GM12878 (cell line): ENCODE measurements around the gene RBM43. TPM values are rescaled to one million over a fixed set of nuclear protein-coding genes. Genes with fewer than 3 reads are reported as not detected.

Experiments used
- BACH1 ChIP-seq: fragments of 450-650 bp; IDR thresholded peaks from 2 replicates; pipeline ENCODE4 v1.6.1; 2017; ENCODE audit warnings: mild to moderate bottlenecking, borderline replicate concordance
- CHD4 ChIP-seq: fragments of 200-600 bp; sonication (generic); IDR thresholded peaks from 2 replicates; pipeline ENCODE4 v1.6.1; 2016; ENCODE audit warnings: mild to moderate bottlenecking
- JUNB ChIP-seq: IDR thresholded peaks from 2 replicates; pipeline ENCODE4 v1.6.1; 2016; ENCODE audit warnings: antibody characterized with exemption, mild to moderate bottlenecking
- MLLT1 ChIP-seq: fragments of 450-650 bp; IDR thresholded peaks from 2 replicates; pipeline ENCODE4 v1.6.1; 2016; ENCODE audit warnings: mild to moderate bottlenecking
- NBN ChIP-seq: fragments of 450-650 bp; IDR thresholded peaks from 2 replicates; pipeline ENCODE4 v1.6.1; 2016
- NR2C1 ChIP-seq: fragments of 450-650 bp; IDR thresholded peaks from 2 replicates; pipeline ENCODE4 v1.6.1; 2017; ENCODE audit warnings: antibody characterized with exemption, mild to moderate bottlenecking, moderate library complexity
- POLR2AphosphoS2 ChIP-seq: IDR thresholded peaks from 2 replicates; pipeline ENCODE4 v1.6.1; 2011; ENCODE audit warnings: low read depth, mild to moderate bottlenecking, low read length, improper control_type of control experiment, moderate library complexity
- SIX5 ChIP-seq: IDR thresholded peaks from 2 replicates; pipeline ENCODE4 v1.6.1; 2011; ENCODE audit warnings: mild to moderate bottlenecking, low read depth, low read length, moderate library complexity; ENCODE audit not compliant: severe bottlenecking
- SPI1 ChIP-seq: IDR thresholded peaks from 2 replicates; pipeline ENCODE4 v1.6.1; 2011; ENCODE audit warnings: low read depth, mild to moderate bottlenecking, low read length, moderate library complexity, borderline replicate concordance; ENCODE audit not compliant: insufficient read depth
- TARDBP ChIP-seq: IDR thresholded peaks from 2 replicates; pipeline ENCODE4 v1.6.1; 2016; ENCODE audit warnings: borderline replicate concordance
- TCF7 ChIP-seq: IDR thresholded peaks from 2 replicates; pipeline ENCODE4 v1.6.1; 2014; ENCODE audit warnings: antibody characterized with exemption, borderline replicate concordance
- YY1 ChIP-seq: IDR thresholded peaks from 2 replicates; pipeline ENCODE4 v1.6.1; 2011; ENCODE audit warnings: low read depth, mild to moderate bottlenecking, low read length
- ZBTB40 ChIP-seq: fragments of 450-650 bp; IDR thresholded peaks from 2 replicates; pipeline ENCODE4 v1.6.1; 2016; ENCODE audit warnings: mild to moderate bottlenecking, moderate library complexity, borderline replicate concordance
- ZZZ3 ChIP-seq: IDR thresholded peaks from 2 replicates; pipeline ENCODE4 v1.6.1; 2011; ENCODE audit warnings: low read depth; ENCODE audit not compliant: control insufficient read depth, insufficient read length
- polyA plus RNA-seq, 11 experiments: library from polyadenylated mRNA; depleted of rRNA in 4 of 11; unstranded in 6 of 11; stranded (reverse) in 5 of 11; fragments of >200 nt; fragmentation: Nextera tagmentation in 4 of 11; fragmentation: Illumina TruSeq in 1 of 11; extraction: Ambion mirVana in 4 of 11; extraction: Trizol in 1 of 11; gene quantifications; 1 replicate in 1 of 11; 2 replicates in 10 of 11; pipeline versions ENCODE4 v1.2.1 to v1.2.3, GENCODE V29; 2011 to 2016; ENCODE audit warnings: inconsistent platforms in 2 of 11, missing spikeins in 2 of 11, low read depth in 1 of 11
- total RNA-seq, 4 experiments: library from RNA; depleted of rRNA in 3 of 4; stranded (reverse); fragments of >200 nt in 3 of 4; fragmentation: Illumina TruSeq in 1 of 4; extraction: Trizol in 1 of 4; gene quantifications; 2 replicates each; pipeline versions ENCODE4 v1.2.1 to v1.2.3, GENCODE V29; 2013 to 2021
- TF ChIP-seq, protein P1 (sequence below): IDR thresholded peaks from 2 replicates; pipeline ENCODE4 v1.6.1; 2011; ENCODE audit warnings: borderline replicate concordance, low read depth, mild to moderate bottlenecking, moderate library complexity, mixed read lengths, low read length; ENCODE audit not compliant: insufficient read depth; ENCODE audit errors: extremely low read length
- TF ChIP-seq, protein P2 (sequence below): fragments of 450-650 bp; IDR thresholded peaks from 2 replicates; pipeline ENCODE4 v1.6.1; 2017; ENCODE audit warnings: antibody characterized with exemption, mild to moderate bottlenecking, moderate library complexity
- TF ChIP-seq, protein P3 (sequence below): fragments of 450-650 bp; formaldehyde crosslinking; IDR thresholded peaks from 2 replicates; pipeline ENCODE4 v1.4.0; 2022; ENCODE audit warnings: mild to moderate bottlenecking, moderate library complexity

The RBM43 gene
- total and polyA plus RNA-seq, 10 of the 15 experiments (the other 5 are each of a cell fraction or from before 2014, with no cell fraction given): 0.86 to 5.3 (median 2.6) TPM

- TF ChIP-seq ZZZ3 (no peak), SIX5 (no peak), YY1 (peak; percentile 77), SPI1 (no peak), MLLT1 (peak; percentile 11; the same call in 1 of the 2 replicates), TCF7 (no peak), POLR2AphosphoS2 (no peak), CHD4 (no peak), NR2C1 (no peak), NBN (no peak), JUNB (no peak), BACH1 (0 out of 2 replicates have a peak, but pooled peaks have one; percentile 54), ZBTB40 (no peak), TARDBP (0 out of 2 replicates have a peak, but pooled peaks have one; percentile 34)
- TF ChIP-seq, protein P1, sequence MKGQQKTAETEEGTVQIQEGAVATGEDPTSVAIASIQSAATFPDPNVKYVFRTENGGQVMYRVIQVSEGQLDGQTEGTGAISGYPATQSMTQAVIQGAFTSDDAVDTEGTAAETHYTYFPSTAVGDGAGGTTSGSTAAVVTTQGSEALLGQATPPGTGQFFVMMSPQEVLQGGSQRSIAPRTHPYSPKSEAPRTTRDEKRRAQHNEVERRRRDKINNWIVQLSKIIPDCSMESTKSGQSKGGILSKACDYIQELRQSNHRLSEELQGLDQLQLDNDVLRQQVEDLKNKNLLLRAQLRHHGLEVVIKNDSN: no peak
- TF ChIP-seq, protein P2, sequence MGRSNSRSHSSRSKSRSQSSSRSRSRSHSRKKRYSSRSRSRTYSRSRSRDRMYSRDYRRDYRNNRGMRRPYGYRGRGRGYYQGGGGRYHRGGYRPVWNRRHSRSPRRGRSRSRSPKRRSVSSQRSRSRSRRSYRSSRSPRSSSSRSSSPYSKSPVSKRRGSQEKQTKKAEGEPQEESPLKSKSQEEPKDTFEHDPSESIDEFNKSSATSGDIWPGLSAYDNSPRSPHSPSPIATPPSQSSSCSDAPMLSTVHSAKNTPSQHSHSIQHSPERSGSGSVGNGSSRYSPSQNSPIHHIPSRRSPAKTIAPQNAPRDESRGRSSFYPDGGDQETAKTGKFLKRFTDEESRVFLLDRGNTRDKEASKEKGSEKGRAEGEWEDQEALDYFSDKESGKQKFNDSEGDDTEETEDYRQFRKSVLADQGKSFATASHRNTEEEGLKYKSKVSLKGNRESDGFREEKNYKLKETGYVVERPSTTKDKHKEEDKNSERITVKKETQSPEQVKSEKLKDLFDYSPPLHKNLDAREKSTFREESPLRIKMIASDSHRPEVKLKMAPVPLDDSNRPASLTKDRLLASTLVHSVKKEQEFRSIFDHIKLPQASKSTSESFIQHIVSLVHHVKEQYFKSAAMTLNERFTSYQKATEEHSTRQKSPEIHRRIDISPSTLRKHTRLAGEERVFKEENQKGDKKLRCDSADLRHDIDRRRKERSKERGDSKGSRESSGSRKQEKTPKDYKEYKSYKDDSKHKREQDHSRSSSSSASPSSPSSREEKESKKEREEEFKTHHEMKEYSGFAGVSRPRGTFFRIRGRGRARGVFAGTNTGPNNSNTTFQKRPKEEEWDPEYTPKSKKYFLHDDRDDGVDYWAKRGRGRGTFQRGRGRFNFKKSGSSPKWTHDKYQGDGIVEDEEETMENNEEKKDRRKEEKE: no peak
- TF ChIP-seq, protein P3, sequence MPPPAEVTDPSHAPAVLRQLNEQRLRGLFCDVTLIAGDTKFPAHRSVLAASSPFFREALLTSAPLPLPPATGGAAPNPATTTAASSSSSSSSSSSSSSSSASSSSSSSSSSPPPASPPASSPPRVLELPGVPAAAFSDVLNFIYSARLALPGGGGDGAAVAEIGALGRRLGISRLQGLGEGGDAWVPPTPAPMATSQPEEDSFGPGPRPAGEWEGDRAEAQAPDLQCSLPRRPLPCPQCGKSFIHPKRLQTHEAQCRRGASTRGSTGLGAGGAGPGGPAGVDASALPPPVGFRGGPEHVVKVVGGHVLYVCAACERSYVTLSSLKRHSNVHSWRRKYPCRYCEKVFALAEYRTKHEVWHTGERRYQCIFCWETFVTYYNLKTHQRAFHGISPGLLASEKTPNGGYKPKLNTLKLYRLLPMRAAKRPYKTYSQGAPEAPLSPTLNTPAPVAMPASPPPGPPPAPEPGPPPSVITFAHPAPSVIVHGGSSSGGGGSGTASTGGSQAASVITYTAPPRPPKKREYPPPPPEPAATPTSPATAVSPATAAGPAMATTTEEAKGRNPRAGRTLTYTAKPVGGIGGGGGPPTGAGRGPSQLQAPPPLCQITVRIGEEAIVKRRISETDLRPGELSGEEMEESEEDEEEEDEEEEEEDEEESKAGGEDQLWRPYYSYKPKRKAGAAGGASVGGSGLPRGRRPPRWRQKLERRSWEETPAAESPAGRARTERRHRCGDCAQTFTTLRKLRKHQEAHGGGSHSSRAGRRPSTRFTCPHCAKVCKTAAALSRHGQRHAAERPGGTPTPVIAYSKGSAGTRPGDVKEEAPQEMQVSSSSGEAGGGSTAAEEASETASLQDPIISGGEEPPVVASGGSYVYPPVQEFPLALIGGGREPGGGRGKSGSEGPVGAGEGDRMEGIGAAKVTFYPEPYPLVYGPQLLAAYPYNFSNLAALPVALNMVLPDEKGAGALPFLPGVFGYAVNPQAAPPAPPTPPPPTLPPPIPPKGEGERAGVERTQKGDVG (CRISPR knock-in tag): no peak
Measured at GRCh38 chr2:151261231-151261976, at the start of gene RBM43 (continued).
